Memory B cell (primary cell): ENCODE measurements around the gene ZNF613.
"Not testable (repeated sequence)": the region's sequence is repeated elsewhere in the genome, so short reads cannot be mapped to it uniquely, and the experiment has no call there.

Experiments
- ATAC-seq: fragments of 150-1000 bp; cut with Tn5 transposase; 2 replicates; pipeline ENCODE4 v1.10.0; 2021; ENCODE audit warnings: low read depth, mild to moderate bottlenecking, moderate library complexity
- DNase-seq, 2 donors: peaks; one replicate each; pipeline ENCODE4 v3.0.0; 2022; ENCODE audit warnings: low spot score in 2 of 2
- H3K27ac Mint-ChIP-seq: one replicate; pipeline ENCODE4 v1.8.0; 2022; ENCODE audit warnings: mild to moderate bottlenecking, moderate library complexity, mixed read lengths
- H3K27me3 Mint-ChIP-seq: one replicate; pipeline ENCODE4 v1.8.0; 2022; ENCODE audit warnings: mixed read lengths
- H3K36me3 Mint-ChIP-seq: one replicate; pipeline ENCODE4 v1.8.0; 2022; ENCODE audit warnings: mild to moderate bottlenecking, mixed read lengths
- H3K4me1 Mint-ChIP-seq: one replicate; pipeline ENCODE4 v1.8.0; 2022; ENCODE audit warnings: mixed read lengths
- H3K4me3 Mint-ChIP-seq: one replicate; pipeline ENCODE4 v1.8.0; 2022; ENCODE audit warnings: mild to moderate bottlenecking, moderate library complexity, mixed read lengths
- H3K9me3 Mint-ChIP-seq: one replicate; pipeline ENCODE4 v1.8.0; 2022; ENCODE audit warnings: mixed read lengths

The ZNF613 gene

DNA sequence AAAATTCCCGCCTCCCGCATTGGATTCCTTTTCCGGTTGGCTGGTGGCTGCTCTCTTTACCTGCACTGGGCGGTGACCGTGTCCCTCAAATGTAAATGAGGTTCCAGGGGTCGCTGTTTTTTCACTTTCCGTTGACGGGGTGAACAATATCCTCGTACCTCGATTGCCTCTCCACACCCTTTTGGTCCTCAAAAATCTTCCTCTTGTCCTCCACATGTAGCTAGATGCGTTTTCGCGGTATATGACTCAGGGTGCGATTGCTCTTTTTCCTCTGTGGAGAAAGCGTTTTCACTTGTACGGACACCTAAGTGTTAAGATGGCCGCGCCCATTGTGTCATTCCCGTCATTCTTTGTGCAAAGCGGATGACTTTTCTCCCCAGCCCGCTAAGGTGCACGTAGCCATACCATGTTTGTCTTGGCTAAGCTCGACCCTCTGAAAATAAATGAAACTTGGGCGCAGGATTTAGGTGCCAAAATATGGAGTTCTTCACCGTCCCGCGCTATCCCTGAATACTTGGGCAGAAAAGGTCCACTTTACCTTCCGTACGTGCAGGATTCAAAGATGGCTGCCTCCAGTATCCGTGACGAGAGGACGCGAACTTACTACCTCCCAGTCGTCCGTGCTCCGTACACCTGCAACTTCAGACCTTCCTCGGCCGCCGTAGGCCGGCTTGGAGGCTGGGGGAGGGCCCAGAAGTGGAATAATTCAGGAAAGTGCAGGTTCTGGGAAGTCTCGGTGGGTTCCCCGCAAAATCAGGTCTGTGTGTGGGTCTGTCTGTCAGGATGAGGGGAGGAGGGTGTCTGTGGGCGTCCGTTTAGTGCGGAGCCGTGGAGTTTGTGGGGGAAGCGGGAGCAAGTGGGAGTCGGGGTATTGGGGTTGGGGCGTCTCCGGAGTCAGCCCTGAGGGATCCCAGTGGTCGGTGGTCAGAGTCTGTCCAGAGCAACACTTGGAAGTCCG is at the start of gene ZNF613:
ZNF613 (plus strand) TSS at position 689 of the 958 bp plus-strand sequence. CDS start 8,749 bp downstream, outside the sequence.
- DNase-seq: peak; percentile 76 to 79
- Mint-ChIP-seq H3K4me3 (peak within 1 kb of the TSS; percentile 100), H3K9me3 (peaks cover 25% of the 10 kb centered on the region), H3K27me3 (no peaks in the 10 kb centered on the region), H3K36me3 (peaks cover 42% of the 10 kb centered on the region), H3K27ac (peak within 1 kb of the TSS; percentile 96), H3K4me1 (peaks cover 19% of the 10 kb centered on the region)
- peak; percentile 87 for ATAC-seq

- peaks cover 18% of the 10 kb centered on the region for H3K9me3 Mint-ChIP-seq
- DNase-seq: no peak
- no peak overlapping the region for H3K4me3 Mint-ChIP-seq
- ATAC-seq: no peak
- H3K27ac Mint-ChIP-seq: no peak overlapping the region
- peaks cover 62% of the 10 kb centered on the region for H3K36me3 Mint-ChIP-seq
- H3K27me3 Mint-ChIP-seq: no peaks in the 10 kb centered on the region
- H3K4me1 Mint-ChIP-seq: no peaks in the 10 kb centered on the region
Measured at GRCh38 chr19:51882518-51882917, 44.8 kb upstream of the ZNF613 start.

DNA sequence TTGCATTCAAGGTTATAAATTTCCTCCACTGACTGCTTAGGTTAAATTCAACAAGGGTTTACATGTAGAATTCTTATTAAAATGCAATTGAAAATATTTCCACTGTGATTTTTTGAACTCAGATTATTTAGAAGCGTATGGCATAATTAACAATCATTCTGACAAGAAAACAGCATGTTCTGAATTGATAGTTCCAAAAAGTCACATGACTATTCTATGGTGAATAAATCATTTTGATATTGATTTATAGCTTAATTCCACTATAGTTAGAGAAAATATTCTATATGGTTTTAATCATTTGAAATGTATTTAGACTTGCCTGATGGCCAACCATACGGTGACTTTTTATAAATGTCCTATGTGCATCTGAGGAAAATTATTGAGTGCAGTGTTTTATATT is 42.6 kb upstream of the ZNF613 start:
- H3K27ac Mint-ChIP-seq: no peak overlapping the region
- peaks cover 20% of the 10 kb centered on the region for H3K9me3 Mint-ChIP-seq
- no peak overlapping the region for H3K4me3 Mint-ChIP-seq
- H3K36me3 Mint-ChIP-seq: peaks cover 55% of the 10 kb centered on the region
- no peak for DNase-seq
- no peaks in the 10 kb centered on the region for H3K27me3 Mint-ChIP-seq
- ATAC-seq: no peak
- H3K4me1 Mint-ChIP-seq: no peaks in the 10 kb centered on the region

- peak; percentile 43 to 69 for DNase-seq
- peak; percentile 94 for ATAC-seq
- Mint-ChIP-seq H3K27ac (peak within 1 kb of the TSS; percentile 91), H3K4me1 (no peaks in the 10 kb centered on the region), H3K4me3 (peak within 1 kb of the TSS; percentile 98), H3K27me3 (no peaks in the 10 kb centered on the region), H3K36me3 (peaks cover 53% of the 10 kb centered on the region), H3K9me3 (peaks cover 19% of the 10 kb centered on the region)
Measured at GRCh38 chr19:51887522-51888498, 39.5 kb upstream of the ZNF613 start, which contains the start of gene ZNF577. Gene ZNF577 (minus strand): TSS chr19:51887951. CDS start chr19:51880382, 7,569 bp downstream.

DNA sequence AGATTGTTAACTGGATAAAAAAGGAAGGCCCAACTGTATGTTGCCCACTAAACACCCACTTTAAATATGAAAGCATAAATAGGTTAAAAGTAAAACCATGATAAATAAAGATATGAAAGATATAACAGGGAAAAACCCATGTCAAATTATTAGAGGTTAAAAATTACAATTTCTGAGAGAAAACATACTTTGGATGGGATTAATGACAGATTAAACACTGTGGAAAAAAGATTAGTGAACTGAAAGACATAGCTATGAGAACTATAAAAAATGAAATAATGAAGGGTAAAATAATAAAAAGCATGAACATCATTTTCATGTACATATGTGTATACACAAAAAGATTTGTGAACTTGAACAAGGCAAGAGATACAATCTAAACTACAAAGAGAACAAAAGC is 37.3 kb upstream of the ZNF613 start:
- no peaks in the 10 kb centered on the region for H3K27me3 Mint-ChIP-seq
- peaks cover 29% of the 10 kb centered on the region for H3K9me3 Mint-ChIP-seq
- H3K27ac Mint-ChIP-seq: no peak overlapping the region
- no peaks in the 10 kb centered on the region for H3K4me1 Mint-ChIP-seq
- H3K36me3 Mint-ChIP-seq: peaks cover 64% of the 10 kb centered on the region
- no peak for ATAC-seq
- H3K4me3 Mint-ChIP-seq: no peak overlapping the region
- DNase-seq: no peak

DNA sequence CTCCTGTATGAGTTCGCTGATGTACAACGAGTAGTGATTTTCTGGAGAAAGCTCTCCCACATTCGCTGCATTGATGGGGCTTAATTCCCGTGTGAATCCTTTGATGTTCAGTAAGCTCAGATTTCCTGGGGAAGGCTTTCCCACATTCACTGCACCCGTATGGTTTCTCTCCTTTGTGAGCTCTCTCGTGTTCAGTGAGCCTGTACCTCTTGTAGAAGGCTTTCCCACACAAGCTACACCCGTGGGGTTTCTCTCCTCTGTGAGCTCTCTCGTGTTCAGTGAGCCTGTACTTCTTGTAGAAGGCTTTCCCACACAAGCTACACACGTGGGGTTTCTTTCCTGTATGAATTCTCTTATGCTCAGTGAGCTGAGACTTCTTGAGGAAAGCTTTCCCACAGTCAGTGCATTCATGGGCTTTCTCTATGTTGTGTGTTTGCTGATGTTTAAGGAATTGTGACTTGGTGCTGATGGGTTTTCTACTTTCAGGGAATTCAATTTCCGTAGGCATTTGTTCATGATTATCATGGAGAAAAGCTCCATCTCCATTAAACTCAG is 36.0 kb upstream of the ZNF613 start:
- H3K4me3 Mint-ChIP-seq: no peak overlapping the region
- peaks cover 67% of the 10 kb centered on the region for H3K36me3 Mint-ChIP-seq

GRCh38 chr19:51901860-51902259 is 25.4 kb upstream of the ZNF613 start:
- DNase-seq: no peak
- Mint-ChIP-seq H3K36me3 (peaks cover 38% of the 10 kb centered on the region), H3K27ac (no peak overlapping the region), H3K27me3 (no peaks in the 10 kb centered on the region), H3K4me1 (peaks cover 13% of the 10 kb centered on the region), H3K4me3 (no peak overlapping the region), H3K9me3 (peaks cover 13% of the 10 kb centered on the region)
- ATAC-seq: no peak

More for the DNA sequence above, 36.0 kb upstream of the ZNF613 start:
- no peak overlapping the region for H3K27ac Mint-ChIP-seq
- H3K4me1 Mint-ChIP-seq: no peaks in the 10 kb centered on the region
- no peak for ATAC-seq
- no peak for DNase-seq
- H3K27me3 Mint-ChIP-seq: no peaks in the 10 kb centered on the region
- H3K9me3 Mint-ChIP-seq: peaks cover 36% of the 10 kb centered on the region

DNA sequence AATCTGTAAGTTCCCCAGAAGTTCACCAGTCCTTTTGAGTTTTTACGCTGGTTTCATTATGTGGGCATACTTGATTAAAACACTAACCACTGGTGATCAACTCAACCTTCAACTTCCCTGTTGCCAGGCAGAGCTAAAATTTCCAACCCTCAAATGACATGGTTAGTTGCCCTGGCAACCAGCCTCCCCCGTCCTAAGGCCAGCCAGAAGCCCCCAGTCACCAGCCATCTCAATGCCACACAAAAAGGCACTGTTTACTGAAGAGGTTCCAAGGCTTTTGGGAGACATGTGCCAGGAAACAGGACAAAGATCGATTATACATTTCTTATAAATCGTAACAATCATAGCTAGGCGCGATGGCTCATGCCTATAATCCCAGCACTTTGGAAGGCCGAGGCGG is 24.1 kb upstream of the ZNF613 start:
- H3K36me3 Mint-ChIP-seq: peaks cover 36% of the 10 kb centered on the region
- peaks cover 3% of the 10 kb centered on the region for H3K27me3 Mint-ChIP-seq
- peak overlapping the region; percentile 98 for H3K4me3 Mint-ChIP-seq
- H3K27ac Mint-ChIP-seq: no peak overlapping the region
- DNase-seq (no peak), ATAC-seq (no peak)
- peaks cover 13% of the 10 kb centered on the region for H3K4me1 Mint-ChIP-seq
- H3K9me3 Mint-ChIP-seq: peaks cover 18% of the 10 kb centered on the region

DNA sequence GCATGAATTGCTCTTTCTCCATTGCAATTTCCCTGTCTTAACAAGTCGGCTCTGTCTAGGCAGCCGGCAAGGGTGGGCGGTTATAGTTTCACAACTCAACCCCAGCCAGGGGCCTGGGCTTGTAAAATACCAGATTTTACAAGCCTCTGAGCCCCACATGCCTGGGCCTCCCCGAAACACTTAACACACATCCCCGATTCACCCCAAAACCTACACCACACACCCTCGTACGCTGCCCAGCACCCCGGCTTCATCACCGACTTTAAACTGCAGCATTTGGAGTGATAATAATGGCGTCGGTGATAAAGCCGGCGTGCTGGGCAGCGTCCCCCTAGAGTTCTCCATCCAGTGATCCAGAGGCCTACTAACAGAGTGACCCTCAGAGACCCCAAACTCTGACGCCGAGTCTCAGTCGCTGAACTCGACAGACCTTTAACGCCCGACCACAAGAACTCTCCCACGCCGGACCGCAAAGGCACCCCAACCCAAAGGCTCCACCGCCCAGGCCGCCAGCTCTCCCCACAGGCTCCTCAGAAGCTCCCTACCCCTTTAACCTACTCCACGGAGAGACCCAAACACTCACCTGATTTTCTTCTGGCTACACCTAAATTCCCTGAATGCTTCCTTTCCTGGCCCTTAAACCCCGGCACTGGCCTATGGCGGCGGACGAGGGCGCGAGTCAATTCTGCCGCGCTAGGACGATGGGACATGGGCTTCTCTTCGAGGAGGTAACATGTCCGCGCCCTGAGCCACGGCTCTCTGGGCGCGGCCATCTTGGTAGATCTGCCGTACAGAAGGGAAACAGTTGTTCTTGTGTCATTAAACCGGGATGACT is 22.7 kb upstream of the ZNF613 start, which contains the start of gene ZNF649:
ZNF649 (minus strand) TSS at position 687 of the 835 bp plus-strand sequence. CDS start 4,910 bp downstream, outside the sequence.
- H3K27ac Mint-ChIP-seq: peak within 1 kb of the TSS; percentile 91
- peak within 1 kb of the TSS; percentile 98 for H3K4me3 Mint-ChIP-seq
- H3K36me3 Mint-ChIP-seq: peaks cover 36% of the 10 kb centered on the region
- DNase-seq (peak; percentile 76 to 82), ATAC-seq (peak; percentile 96)
- H3K27me3 Mint-ChIP-seq: peaks cover 3% of the 10 kb centered on the region
- H3K9me3 Mint-ChIP-seq: peaks cover 21% of the 10 kb centered on the region
- H3K4me1 Mint-ChIP-seq: peaks cover 13% of the 10 kb centered on the region

GRCh38 chr19:51905206-51905605 is 22.1 kb upstream of the ZNF613 start:
- Mint-ChIP-seq H3K4me3 (peak overlapping the region; percentile 98), H3K27me3 (peaks cover 3% of the 10 kb centered on the region), H3K4me1 (peaks cover 13% of the 10 kb centered on the region), H3K36me3 (peaks cover 32% of the 10 kb centered on the region), H3K27ac (peak overlapping the region; percentile 91), H3K9me3 (peaks cover 22% of the 10 kb centered on the region)
- ATAC-seq: peak; percentile 6
- DNase-seq: no peak

GRCh38 chr19:51905639-51906038 is 21.6 kb upstream of the ZNF613 start:
- DNase-seq, ATAC-seq, H3K4me3 Mint-ChIP-seq, H3K27me3 Mint-ChIP-seq, H3K27ac Mint-ChIP-seq: not testable (repeated sequence)
- H3K4me1 Mint-ChIP-seq: peaks cover 13% of the 10 kb centered on the region
- peaks cover 20% of the 10 kb centered on the region for H3K9me3 Mint-ChIP-seq
- H3K36me3 Mint-ChIP-seq: peaks cover 27% of the 10 kb centered on the region

DNA sequence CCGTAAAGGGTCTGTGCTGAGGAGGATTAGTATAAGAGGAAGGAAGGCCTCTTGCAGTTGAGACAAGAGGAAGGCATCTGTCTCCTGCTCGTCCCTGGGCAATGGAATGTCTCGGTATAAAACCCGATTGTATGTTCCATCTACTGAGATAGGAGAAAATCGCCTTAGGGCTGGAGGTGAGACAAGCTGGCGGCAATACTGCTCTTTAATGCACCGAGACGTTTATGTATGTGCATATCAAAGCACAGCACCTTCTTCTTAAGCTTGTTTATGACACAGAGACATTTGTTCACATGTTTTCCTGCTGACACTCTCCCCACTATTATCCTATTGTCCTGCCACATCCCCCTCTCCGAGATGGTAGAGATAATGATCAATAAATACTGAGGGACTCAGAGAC is 21.2 kb upstream of the ZNF613 start:
- H3K27ac Mint-ChIP-seq, H3K27me3 Mint-ChIP-seq, DNase-seq, H3K4me3 Mint-ChIP-seq, ATAC-seq: not testable (repeated sequence)
- Mint-ChIP-seq H3K9me3 (peaks cover 22% of the 10 kb centered on the region), H3K4me1 (peaks cover 13% of the 10 kb centered on the region), H3K36me3 (peaks cover 23% of the 10 kb centered on the region)

DNA sequence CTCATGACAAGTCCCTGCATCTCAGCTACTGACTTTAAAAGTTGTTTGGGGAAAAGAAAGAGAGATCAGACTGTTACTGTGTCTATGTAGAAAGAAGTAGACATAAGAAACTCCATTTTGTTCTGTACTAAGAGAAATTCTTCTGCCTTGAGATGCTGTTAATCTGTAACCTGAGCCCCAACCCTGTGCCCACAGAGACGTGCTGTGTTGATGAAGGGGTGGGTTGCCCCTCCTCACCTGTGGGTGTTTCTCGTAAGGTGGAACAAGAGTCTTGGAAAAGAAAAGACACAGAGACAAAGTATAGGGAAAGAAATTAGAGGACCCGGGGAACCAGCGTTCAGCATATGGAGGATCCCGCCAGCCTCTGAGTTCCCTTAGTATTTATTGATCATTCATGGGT is 19.3 kb upstream of the ZNF613 start:
- not testable (repeated sequence) for H3K27ac Mint-ChIP-seq, H3K27me3 Mint-ChIP-seq, H3K4me3 Mint-ChIP-seq, H3K4me1 Mint-ChIP-seq, DNase-seq, ATAC-seq
- Mint-ChIP-seq H3K36me3 (peaks cover 21% of the 10 kb centered on the region), H3K9me3 (peaks cover 23% of the 10 kb centered on the region)
